OCI-LY7 (cell line): ENCODE data around the gene SMIM35. TPM values are rescaled to one million over a fixed set of nuclear protein-coding genes. Genes with fewer than 3 reads are reported as not detected.

ENCODE experiments used
- BruUV-seq: library from RNA; stranded (reverse); fragments of 400-500 nt; replicated peaks from 2 replicates; lab custom pipeline; 2021; lab: Mats Ljungman, UMichigan
- CTCF ChIA-PET: fragments of 300-600 bp; sonication (Branson Sonifier 250); formaldehyde crosslinking; loops from one replicate; lab custom pipeline; 2022; ENCODE audit warnings: antibody characterized with exemption; ENCODE audit not compliant: unreplicated experiment; lab: Charles Lee
- POLR2A ChIA-PET: fragments of 300-600 bp; sonication (Branson Sonifier 250); formaldehyde crosslinking; loops from one replicate; lab custom pipeline; 2022; ENCODE audit warnings: antibody characterized with exemption; lab: Charles Lee
- DNase-seq: peaks from one replicate; pipeline ENCODE4 v3.0.0-alpha.2; 2015; ENCODE audit warnings: low spot score
- H2AFZ ChIP-seq: fragments of 200-600 bp; sonication (generic), shearing (Covaris generic); 2 replicates; pipeline ENCODE4 v1.6.1; 2014; ENCODE audit warnings: mild to moderate bottlenecking, antibody characterized with exemption, low read length, moderate library complexity
- H3K27ac ChIP-seq: fragments of 200-600 bp; sonication (generic); 2 replicates; pipeline ENCODE4 v1.5.1; 2014; ENCODE audit warnings: mixed run types, low read depth, mild to moderate bottlenecking, moderate library complexity, low read length, inconsistent platforms; ENCODE audit not compliant: poor library complexity, severe bottlenecking
- H3K36me3 ChIP-seq: fragments of 200-600 bp; sonication (generic); 2 replicates; pipeline ENCODE4 v1.6.1; 2014; ENCODE audit warnings: mild to moderate bottlenecking, antibody characterized with exemption, low read length, moderate library complexity, mixed read lengths; ENCODE audit not compliant: insufficient read depth
- H3K4me1 ChIP-seq: fragments of 200-600 bp; sonication (generic); 2 replicates; pipeline ENCODE4 v1.5.1; 2014; ENCODE audit warnings: mild to moderate bottlenecking, low read length; ENCODE audit not compliant: insufficient read depth, poor library complexity, severe bottlenecking
- H3K4me2 ChIP-seq: fragments of 200-600 bp; sonication (generic); 2 replicates; pipeline ENCODE4 v1.6.1; 2014; ENCODE audit warnings: mild to moderate bottlenecking, low read length
- H3K4me3 ChIP-seq: fragments of 200-600 bp; sonication (generic); 2 replicates; pipeline ENCODE4 v1.5.1; 2014; ENCODE audit warnings: mild to moderate bottlenecking, low read depth, low read length; ENCODE audit not compliant: poor library complexity, severe bottlenecking
- H3K79me2 ChIP-seq: fragments of 200-600 bp; sonication (generic); 2 replicates; pipeline ENCODE4 v1.6.1; 2016; ENCODE audit warnings: low read depth, mild to moderate bottlenecking, low read length, moderate library complexity, mixed read lengths; ENCODE audit not compliant: insufficient read depth
- H3K9me2 ChIP-seq: fragments of 200-600 bp; sonication (generic); 2 replicates; pipeline ENCODE4 v1.6.1; 2016; ENCODE audit warnings: mild to moderate bottlenecking, low read length, mixed read lengths; ENCODE audit not compliant: insufficient read depth
- H3K9me3 ChIP-seq: fragments of 200-600 bp; sonication (generic); 2 replicates; pipeline ENCODE4 v1.6.1; 2014; ENCODE audit warnings: mild to moderate bottlenecking, mixed run types, low read length, mixed read lengths
- H4K20me1 ChIP-seq: fragments of 200-600 bp; sonication (generic); 2 replicates; pipeline ENCODE4 v1.6.1; 2014; ENCODE audit warnings: mild to moderate bottlenecking, antibody characterized with exemption, low read length, moderate library complexity, mixed read lengths; ENCODE audit not compliant: insufficient read depth
- CTCF ChIP-seq: fragments of 200-600 bp; sonication (generic); conservative IDR thresholded peaks from 2 replicates; pipeline ENCODE4 v1.5.1; 2014; ENCODE audit warnings: mild to moderate bottlenecking, antibody characterized with exemption, low read length, moderate library complexity, mixed read lengths
- EZH2phosphoT487 ChIP-seq: fragments of 200-600 bp; sonication (generic); IDR thresholded peaks from 2 replicates; pipeline ENCODE4 v1.6.1; 2018; ENCODE audit warnings: low read depth, borderline replicate concordance, mild to moderate bottlenecking, mixed run types, antibody characterized with exemption, low read length, moderate library complexity, mixed read lengths
- intact Hi-C: fragments of 100-400 bp; cut with micrococcal nuclease; formaldehyde crosslinking; loops from one replicate; pipeline ENCODE4 v1.10.0; 2022; ENCODE audit not compliant: unreplicated experiment
- total RNA-seq, 2 experiments: library from RNA; depleted of rRNA in 1 of 2; stranded (reverse); fragments of >200 nt in 1 of 2; shearing (Covaris generic) in 1 of 2; gene quantifications; 2 replicates each; pipeline ENCODE4 v1.2.3, GENCODE V29; 2014 to 2022

Gene SMIM35
- total RNA-seq, 2 experiments from 2014 or later, result 0.06 to 0.67 TPM

DNA sequence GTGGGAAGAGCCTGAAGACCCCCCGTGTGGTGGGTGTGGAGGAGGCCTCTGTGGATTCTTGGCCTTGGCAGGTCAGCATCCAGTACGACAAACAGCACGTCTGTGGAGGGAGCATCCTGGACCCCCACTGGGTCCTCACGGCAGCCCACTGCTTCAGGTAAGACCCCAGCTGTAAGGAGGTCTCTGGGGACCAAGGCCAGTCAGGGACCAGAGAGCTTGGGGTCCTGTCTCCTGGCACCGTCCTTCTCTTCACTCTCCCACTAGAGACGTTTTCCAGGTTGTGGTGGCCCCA lies 24.9 kb upstream of the SMIM35 start:
- intact Hi-C loops, result no loop called here
- H3K4me1 ChIP-seq, result no peaks in the 10 kb centered on the region
- CTCF ChIA-PET, result no interaction called here
- H3K79me2 ChIP-seq, result no peaks in the 10 kb centered on the region
- no peak overlapping the region for H2AFZ ChIP-seq
- no TSS peak for BruUV-seq
- no peak overlapping the region for H3K4me3 ChIP-seq
- H3K4me2 ChIP-seq, result no peak overlapping the region
- H3K9me3 ChIP-seq, result no peaks in the 10 kb centered on the region
- H3K36me3 ChIP-seq, result no peaks in the 10 kb centered on the region
- H3K27ac ChIP-seq, result no peak overlapping the region
- H3K9me2 ChIP-seq, result no peaks in the 10 kb centered on the region
- POLR2A ChIA-PET, result no interaction called here
- TF ChIP-seq EZH2phosphoT487, result no peak
- TF ChIP-seq CTCF, result no peak
- no peak for DNase-seq
- H4K20me1 ChIP-seq, result no peaks in the 10 kb centered on the region

GRCh38 chr11:118111019-118111743 lies 24.4 kb upstream of the SMIM35 start:
- Histone ChIP-seq H4K20me1 (no peaks in the 10 kb centered on the region), H3K9me2 (no peaks in the 10 kb centered on the region), H3K79me2 (no peaks in the 10 kb centered on the region), H3K36me3 (no peaks in the 10 kb centered on the region), H3K4me3 (no peak overlapping the region), H3K9me3 (no peaks in the 10 kb centered on the region), H2AFZ (no peak overlapping the region), H3K4me2 (no peak overlapping the region), H3K27ac (no peak overlapping the region), H3K4me1 (no peaks in the 10 kb centered on the region)
- DNase-seq, result no peak
- no TSS peak for BruUV-seq
- POLR2A ChIA-PET, result no interaction called here
- no peak for TF ChIP-seq EZH2phosphoT487
- no peak for TF ChIP-seq CTCF
- CTCF ChIA-PET, result no interaction called here
- intact Hi-C loops, result no loop called here

GRCh38 chr11:118109231-118109630 lies 22.5 kb upstream of the SMIM35 start:
- no peak for DNase-seq
- no peak for TF ChIP-seq CTCF
- TF ChIP-seq EZH2phosphoT487, result no peak
- Histone ChIP-seq H3K4me3 (no peak overlapping the region), H4K20me1 (no peaks in the 10 kb centered on the region), H3K9me3 (no peaks in the 10 kb centered on the region), H2AFZ (no peak overlapping the region), H3K4me2 (no peak overlapping the region), H3K36me3 (no peaks in the 10 kb centered on the region), H3K4me1 (no peaks in the 10 kb centered on the region), H3K27ac (no peak overlapping the region), H3K9me2 (no peaks in the 10 kb centered on the region), H3K79me2 (no peaks in the 10 kb centered on the region)
- intact Hi-C loops, result no loop called here
- POLR2A ChIA-PET, result no interaction called here
- no TSS peak for BruUV-seq
- CTCF ChIA-PET, result no interaction called here
